ENCODE data around the gene ZNF615. TPM values are rescaled to one million over a fixed set of nuclear protein-coding genes. Genes with fewer than 3 reads are reported as not detected.
A peak's percentile ranks its signal among the peaks of the same experiment; 100 is the strongest.
"Not testable (repeated sequence)": the region's sequence is repeated elsewhere in the genome, so short reads cannot be mapped to it uniquely, and the experiment has no call there.

ZNF615 gene
- total RNA-seq, 1 experiment from 2014 or later, result 5.2 TPM

DNA sequence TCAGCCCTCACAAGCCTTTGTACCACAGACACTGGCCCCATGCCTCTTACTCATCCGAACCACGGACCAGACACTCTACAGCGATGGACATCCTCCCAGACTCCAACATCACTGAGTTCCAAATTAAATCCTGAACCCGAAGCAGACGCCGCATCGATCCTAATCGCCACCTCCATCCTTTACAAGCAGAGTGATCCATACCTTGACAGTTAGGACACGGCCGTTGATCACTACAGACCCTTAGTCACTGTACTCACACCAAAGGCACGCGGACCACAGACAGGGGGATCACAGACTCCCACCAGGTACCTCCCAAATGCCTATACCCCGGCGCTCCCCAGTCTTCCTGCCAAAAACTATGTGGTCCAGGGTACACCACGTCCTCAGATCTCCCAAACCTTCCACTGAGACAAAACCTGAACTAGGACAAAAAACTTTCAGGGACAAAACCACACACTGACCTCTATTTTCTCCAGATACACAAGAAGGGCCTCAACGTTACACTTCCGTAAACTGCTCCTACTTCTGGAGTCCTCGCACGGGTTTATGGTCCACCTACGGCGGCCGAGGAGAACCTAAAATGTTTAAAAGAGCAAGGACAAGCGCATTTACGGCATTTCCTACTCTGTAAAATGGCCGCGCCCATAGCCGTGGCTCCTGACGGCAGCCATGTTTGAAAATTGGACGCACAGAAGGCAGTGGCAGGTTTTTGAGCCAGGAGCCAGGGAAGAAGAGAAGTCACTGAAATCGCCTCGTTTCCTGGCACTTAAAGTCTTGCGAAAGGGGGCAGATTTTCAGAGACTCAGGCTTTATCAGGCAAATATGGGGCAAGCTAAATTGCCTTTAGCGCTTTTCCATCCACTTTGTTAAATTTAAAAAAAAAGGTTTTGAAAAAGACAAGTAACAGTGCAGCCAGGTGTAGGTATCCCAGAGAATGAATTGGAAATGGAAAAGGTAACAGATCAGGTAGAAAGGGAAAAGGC is 21.4 kb downstream of the ZNF615 start, which contains the start of gene ZNF350:
Gene ZNF350 (minus strand): TSS at position 532 of the 983 bp plus-strand sequence. CDS start 12,480 bp downstream, outside the sequence.
- DNase-seq (ENCODE audit: low read depth), result peak; percentile 84
- in situ Hi-C loops (cut with HindIII; ENCODE audit: low pct_unique_long_range_greater_than_20kb, low sequenced_read_pairs), result no loop called here

DNA sequence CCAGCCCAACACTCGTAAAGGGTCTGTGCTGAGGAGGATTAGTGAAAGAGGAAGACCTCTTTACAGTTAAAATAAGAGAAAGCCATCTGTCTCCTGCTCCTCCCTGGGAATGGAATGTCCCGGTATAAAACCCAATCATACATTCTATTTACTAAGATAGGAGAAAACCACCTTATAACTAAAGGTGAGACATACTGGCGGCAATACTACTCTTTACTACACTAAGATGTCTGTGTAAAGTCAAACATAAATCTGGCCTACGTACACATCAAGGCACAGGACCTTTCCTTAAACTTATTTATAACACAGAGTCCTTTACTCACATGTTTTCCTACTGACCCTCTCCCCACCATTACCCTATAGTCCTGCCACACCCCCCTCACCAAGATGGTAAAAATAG is 24.6 kb downstream of the ZNF615 start:
- DNase-seq (ENCODE audit: low read depth), result no peak
- in situ Hi-C loops (cut with HindIII; ENCODE audit: low pct_unique_long_range_greater_than_20kb, low sequenced_read_pairs), result no loop called here

DNA sequence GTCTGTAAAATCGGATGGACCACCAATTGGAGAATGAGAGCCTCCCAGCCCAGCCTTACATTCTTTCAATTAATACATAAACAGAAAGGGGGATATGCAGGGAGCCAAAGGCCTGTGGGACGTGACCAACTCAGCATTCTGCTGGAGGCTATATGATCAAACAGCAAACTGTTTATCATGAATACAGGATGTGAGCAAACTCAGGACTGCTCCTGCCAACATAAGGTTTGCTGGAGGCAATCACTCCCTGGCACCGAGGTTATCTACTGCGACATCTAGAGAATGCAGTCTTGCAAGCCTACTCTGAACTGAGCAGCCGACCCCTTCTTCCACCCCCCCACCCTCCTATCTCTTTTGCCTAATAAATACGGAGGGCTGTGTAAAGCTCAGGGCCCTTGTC is 27.1 kb downstream of the ZNF615 start:
- in situ Hi-C loops (cut with HindIII; ENCODE audit: low pct_unique_long_range_greater_than_20kb, low sequenced_read_pairs); DNase-seq (ENCODE audit: low read depth): not testable (repeated sequence)

DNA sequence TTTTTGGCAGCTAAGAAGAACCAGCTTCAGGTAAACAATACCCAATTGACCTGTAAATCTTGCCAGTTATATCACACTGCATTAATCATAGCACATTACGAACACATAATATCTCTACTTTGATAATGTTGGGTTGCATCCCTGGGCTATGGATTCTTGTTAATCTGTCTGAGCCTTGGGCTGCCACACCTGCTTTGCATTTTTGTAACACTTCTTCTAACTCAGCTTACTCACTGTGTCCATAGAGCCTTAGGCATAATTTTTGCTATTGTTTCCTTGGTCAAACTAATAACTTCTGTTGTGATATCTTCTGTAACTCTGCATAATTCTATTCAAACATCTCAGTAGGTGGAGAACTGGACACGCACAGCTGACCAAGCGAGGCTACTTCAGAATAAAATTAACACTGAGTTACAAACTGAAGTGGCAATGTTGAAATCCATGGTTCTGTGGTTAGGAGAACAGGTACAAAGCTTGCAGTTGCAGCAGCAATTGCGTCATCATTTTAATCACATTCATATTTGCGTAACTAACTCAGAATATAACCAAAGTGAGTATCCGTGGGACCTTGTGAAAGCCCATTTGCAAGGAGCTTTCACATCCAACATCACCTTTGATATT is 27.8 kb downstream of the ZNF615 start:
- in situ Hi-C loops (cut with HindIII; ENCODE audit: low pct_unique_long_range_greater_than_20kb, low sequenced_read_pairs), result no loop called here
- peak; percentile 19 for DNase-seq (ENCODE audit: low read depth)

DNA sequence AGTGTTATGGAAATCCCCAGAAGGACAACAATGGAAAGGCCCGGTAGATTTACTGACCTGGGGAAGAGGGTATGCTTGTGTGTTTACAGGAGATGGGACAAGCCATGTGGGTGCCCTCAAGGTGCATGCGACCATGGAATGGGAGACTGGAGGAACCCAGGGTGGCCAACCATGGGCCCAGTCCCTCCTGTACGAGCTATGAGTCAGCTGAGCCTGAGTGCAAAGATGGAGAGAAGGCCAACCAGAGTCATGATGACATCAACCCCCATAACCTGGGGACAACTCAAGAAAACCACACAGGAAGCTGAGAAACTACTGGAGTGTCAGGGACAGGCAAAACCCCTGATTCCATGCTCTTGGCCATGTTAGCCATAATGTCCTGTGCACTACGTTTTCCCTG is 29.1 kb downstream of the ZNF615 start:
- in situ Hi-C loops (cut with HindIII; ENCODE audit: low pct_unique_long_range_greater_than_20kb, low sequenced_read_pairs), result no loop called here
- DNase-seq (ENCODE audit: low read depth), result no peak

DNA sequence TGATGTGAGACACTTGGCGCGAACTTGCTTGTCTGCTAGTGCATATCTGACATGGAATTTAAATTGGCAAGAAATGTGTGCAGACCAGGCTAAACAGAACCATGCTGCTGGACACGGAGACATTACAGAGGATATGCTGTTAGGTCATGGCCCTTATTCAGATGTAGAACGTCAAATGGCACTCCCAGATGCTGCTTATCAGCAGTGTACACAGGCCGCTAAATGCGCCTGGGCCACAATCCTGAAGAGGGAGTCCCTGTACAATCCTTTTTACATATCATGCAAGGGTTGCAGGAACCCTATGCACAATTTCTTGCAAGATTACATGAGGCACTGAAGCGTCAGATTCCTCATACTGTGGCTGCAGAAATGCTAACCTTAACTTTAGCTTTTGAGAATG is 30.7 kb downstream of the ZNF615 start:
- DNase-seq (ENCODE audit: low read depth), result no peak
- in situ Hi-C loops (cut with HindIII; ENCODE audit: low pct_unique_long_range_greater_than_20kb, low sequenced_read_pairs), result no loop called here

DNA sequence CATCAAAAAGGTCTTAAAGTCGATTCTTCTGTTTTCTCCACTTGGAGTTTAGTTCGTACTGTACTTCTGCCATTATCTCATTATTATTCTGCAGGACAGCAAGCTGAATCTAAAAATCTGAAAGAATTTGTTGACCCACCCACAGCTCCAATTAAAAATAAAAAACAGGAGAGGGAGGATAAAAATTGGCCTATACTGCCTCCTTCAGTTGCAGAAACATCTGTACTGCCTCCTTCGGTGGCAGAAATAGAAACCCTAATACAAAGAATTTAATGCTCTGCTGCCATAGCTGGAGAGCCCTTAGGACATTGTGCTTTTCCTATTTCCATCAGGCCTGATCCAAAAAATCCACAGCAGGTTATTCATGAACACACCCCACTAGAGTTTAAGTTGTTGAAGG is 31.2 kb downstream of the ZNF615 start:
- in situ Hi-C loops (cut with HindIII; ENCODE audit: low pct_unique_long_range_greater_than_20kb, low sequenced_read_pairs), result no loop called here

DNA sequence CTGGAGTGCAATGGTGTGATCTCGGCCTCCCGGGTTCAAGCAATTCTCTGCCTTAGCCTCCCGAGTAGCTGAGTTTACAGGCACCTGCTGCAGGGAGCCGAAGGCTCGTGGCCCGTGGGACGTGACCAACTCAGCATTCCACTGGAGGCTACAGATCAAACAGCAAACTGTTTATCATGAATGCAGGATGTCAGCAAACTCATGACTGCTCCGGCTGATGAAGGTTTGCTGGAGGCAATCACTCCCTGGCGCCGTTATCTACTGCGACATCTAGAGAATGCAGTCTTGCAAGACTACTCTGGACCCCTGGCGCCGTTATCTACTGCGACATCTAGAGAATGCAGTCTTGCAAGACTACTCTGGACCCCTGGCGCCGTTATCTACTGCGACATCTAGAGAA is 32.2 kb downstream of the ZNF615 start:
- DNase-seq (ENCODE audit: low read depth); in situ Hi-C loops (cut with HindIII; ENCODE audit: low pct_unique_long_range_greater_than_20kb, low sequenced_read_pairs): not testable (repeated sequence)

More for the DNA sequence above, 31.2 kb downstream of the ZNF615 start:
- no peak for DNase-seq (ENCODE audit: low read depth)

DNA sequence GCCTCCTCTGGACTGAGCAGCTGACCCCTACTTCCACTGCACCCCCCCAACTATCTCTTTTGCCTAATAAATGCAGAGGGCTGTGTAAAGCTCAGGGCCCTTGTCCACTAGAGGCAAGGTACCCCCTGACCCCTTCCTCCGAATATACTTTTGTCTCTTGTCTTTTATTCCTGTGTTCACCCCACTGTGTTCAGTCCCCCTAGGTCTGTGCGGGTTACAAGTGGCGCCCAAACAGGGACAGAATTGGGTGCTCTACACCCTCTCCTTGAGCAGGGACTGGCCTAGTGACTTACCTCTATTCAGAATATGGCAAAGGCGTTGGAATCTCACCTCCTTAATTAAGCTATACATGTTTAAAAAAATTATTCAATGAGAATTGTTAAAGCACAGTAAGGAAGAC is 36.4 kb downstream of the ZNF615 start:
- peak; percentile 29 for DNase-seq (ENCODE audit: low read depth)
- in situ Hi-C loops (cut with HindIII; ENCODE audit: low pct_unique_long_range_greater_than_20kb, low sequenced_read_pairs), result no loop called here

DNA sequence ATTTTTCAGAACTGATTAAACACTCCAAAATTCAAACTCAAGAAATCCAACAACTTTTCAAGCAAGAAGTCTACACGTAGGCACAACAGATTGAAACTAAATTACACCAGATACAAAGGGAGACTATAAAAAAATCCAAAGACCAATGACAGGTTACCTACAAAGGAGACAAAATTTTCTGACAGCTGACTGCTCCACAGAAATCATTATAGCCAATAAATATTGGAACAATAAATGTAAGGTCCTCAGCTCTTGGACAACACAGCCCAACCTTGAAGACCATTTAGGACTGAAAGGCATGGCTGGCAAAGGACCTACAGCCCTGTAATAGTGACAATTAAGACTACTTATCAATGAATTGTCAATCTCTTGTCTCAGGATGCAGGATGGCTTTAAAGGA is 37.3 kb downstream of the ZNF615 start:
- DNase-seq (ENCODE audit: low read depth), result no peak
- in situ Hi-C loops (cut with HindIII; ENCODE audit: low pct_unique_long_range_greater_than_20kb, low sequenced_read_pairs), result no loop called here

DNA sequence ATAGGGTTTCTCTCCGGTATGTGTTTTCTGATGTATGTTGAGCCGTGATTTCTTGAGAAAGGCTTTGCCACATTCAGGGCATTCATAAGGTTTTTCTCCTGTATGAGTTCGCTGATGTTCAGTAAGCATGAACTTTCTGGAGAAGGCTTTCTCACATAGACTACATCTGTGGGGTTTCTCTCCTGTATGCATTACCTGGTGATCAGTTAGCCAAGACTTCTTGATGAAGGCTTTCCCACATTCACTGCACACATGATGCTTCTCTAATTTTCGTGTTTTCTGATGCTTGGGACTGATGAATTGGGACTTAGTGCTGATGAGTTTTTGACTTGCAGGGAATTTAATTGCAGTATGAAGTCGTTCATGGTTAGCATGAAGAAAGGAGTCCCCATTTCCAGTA is 42.4 kb downstream of the ZNF615 start:
- no peak for DNase-seq (ENCODE audit: low read depth)
- in situ Hi-C loops (cut with HindIII; ENCODE audit: low pct_unique_long_range_greater_than_20kb, low sequenced_read_pairs), result no loop called here

DNA sequence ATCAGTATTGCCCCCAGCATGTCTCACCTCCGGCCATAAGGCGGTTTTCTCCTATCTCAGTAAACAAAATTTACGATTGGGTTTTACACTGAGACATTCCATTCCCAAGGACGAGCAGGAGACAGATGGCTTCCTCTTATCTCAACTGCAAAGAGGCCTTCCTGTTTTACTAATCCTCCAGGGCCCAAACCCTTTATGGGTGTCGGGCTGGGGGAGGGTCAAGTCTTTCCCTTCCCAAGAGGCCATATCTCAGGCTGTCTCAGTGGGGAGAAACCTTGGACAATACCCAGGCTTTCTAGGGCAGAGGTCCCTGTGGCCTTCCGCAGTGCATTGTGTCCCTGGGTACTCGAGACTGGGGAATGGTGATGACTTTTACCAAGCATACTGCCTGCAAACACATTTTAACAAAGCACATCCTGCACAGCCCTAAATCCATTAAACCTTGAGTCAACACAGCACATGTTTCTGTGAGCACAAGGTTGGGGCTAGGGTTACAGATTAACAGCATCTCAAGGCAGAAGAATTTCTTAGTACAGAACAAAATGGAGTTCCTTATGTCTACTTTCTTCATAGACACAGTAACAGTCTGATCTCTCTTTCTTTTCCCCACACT is 47.3 kb downstream of the ZNF615 start:
- DNase-seq (ENCODE audit: low read depth); in situ Hi-C loops (cut with HindIII; ENCODE audit: low pct_unique_long_range_greater_than_20kb, low sequenced_read_pairs): not testable (repeated sequence)

DNA sequence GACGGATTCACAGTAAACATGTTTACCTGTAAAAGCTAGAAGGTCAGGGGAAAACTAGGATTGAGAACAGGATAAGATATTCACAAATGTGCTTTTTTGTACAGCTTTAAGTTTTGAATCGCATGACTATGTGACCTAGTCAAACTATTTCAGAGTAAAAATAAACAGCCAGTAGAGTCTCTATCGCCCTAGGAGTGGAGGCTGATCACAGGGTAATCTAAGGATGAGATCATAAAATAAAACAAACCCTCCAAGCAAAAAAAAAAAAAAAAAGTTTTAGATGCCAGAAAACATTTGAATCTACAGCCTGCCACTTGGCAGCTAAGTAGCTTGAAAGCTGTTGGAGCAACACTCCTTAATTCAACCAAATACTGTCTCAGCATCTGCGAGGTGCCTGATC is 48.2 kb downstream of the ZNF615 start:
- DNase-seq (ENCODE audit: low read depth), result no peak
- in situ Hi-C loops (cut with HindIII; ENCODE audit: low pct_unique_long_range_greater_than_20kb, low sequenced_read_pairs), result no loop called here

DNA sequence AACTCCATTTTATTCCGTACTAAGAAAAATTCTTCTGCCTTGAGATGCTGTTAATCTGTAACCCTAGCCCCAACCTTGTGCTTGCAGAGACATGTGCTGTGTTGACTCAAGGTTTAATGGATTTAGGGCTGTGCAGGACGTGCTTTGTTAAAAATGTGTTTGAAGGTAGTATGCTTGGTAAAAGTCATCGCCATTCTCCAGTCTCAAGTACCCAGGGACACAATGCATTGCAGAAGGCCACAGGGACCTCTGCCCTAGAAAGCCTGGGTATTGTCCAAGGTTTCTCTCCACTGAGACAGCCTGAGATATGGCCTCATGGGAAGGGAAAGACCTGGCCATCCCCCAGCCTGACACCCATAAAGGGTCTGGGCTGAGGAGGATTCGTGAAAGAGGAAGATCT is 50.2 kb downstream of the ZNF615 start:
- in situ Hi-C loops (cut with HindIII; ENCODE audit: low pct_unique_long_range_greater_than_20kb, low sequenced_read_pairs), result not testable (repeated sequence)

DNA sequence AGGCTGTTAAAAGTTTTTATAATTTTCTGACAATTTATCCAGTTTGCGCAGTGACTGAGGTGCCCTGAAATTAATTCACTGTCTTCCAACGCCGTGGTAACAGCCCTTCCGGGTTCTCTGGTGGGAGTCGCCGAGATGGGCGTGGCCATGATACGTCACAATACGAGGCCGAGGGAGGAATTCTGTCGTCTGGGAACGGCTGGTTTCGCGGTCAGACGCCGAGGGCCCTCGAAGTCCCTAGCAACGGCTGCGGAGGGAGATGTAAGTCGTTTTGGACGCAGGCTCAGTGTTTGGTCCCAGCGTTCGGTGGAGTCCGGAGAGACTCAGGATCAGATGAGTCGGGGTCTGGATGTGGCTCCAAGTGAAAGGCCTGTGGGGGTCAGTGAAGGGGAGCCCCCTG is 59.0 kb downstream of the ZNF615 start:
- DNase-seq (ENCODE audit: low read depth), result no peak
- in situ Hi-C loops (cut with HindIII; ENCODE audit: low pct_unique_long_range_greater_than_20kb, low sequenced_read_pairs), result no loop called here

More for the DNA sequence above, 50.2 kb downstream of the ZNF615 start:
- not testable (repeated sequence) for DNase-seq (ENCODE audit: low read depth)

DNA sequence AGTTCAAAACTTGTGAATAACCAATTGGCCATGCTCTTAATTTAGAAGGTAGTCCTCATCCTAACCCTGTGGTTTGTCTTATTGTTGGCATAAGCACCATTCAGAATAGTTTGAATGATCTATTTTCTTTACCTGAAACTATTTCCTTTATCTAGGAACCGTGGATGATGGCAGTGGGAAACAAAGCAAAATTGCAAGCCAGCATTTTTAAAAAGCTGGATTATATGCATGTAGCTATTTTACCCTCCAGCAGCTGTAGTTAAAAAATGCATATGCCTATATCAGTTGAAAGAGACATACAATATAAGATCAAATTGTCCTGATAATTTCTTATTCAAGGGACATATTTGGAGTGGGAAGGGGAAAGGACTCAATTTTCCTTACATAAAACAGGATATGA is 61.4 kb downstream of the ZNF615 start:
- no peak for DNase-seq (ENCODE audit: low read depth)
- in situ Hi-C loops (cut with HindIII; ENCODE audit: low pct_unique_long_range_greater_than_20kb, low sequenced_read_pairs), result no loop called here

DNA sequence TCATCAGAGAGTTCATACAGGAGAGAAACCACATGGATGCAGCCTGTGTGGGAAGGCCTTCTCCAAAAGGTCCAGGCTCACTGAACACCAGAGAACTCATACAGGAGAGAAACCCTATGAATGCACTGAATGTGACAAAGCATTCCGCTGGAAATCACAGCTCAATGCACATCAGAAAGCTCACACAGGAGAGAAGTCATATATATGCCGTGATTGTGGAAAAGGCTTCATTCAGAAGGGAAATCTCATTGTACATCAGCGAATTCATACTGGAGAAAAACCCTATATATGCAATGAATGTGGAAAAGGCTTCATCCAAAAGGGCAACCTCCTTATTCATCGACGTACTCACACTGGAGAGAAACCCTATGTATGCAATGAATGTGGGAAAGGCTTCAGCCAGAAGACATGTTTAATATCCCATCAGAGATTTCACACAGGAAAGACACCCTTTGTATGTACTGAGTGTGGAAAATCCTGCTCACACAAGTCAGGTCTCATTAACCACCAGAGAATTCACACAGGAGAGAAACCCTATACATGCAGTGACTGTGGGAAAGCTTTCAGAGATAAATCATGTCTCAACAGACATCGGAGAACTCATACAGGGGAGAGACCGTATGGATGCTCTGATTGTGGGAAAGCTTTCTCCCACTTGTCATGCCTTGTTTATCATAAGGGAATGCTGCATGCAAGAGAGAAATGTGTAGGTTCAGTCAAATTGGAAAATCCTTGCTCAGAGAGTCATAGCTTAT is 63.0 kb downstream of the ZNF615 start:
- no peak for DNase-seq (ENCODE audit: low read depth)
- in situ Hi-C loops (cut with HindIII; ENCODE audit: low pct_unique_long_range_greater_than_20kb, low sequenced_read_pairs), result no loop called here

All from Caki2 (cell line).